Stimulated activated naive CD8-positive, alpha-beta T cell treated with anti-CD3 and anti-CD28 coated beads, Interleukin-15, Interleukin-2, amounts not matched to agents 100 U/mL and 50 U/mL, for 24 hours (primary cell): ENCODE results near the gene ELMO3.

ENCODE experiments used
- ATAC-seq: fragments of 150-1000 bp; cut with Tn5 transposase; one replicate; pipeline ENCODE4 v1.10.0; 2021
- DNase-seq: peaks from one replicate; pipeline ENCODE4 v3.0.0; 2021

The ELMO3 gene

DNA sequence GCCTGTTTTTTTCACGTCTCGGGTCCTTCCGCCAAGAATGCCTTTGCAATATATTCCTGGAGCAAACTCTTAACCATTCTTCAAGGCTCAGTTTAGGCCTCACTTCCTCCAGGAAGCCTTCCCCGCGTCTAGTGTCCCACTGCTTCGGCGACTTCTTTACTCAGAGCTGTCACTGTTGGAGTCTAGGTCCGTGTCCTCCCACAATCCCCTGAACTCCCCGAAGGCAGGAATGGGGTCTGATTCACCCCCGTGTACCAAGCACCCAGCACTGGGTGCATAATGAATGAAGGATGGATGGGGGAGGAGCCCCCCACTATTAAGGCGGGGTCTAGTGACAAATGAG lies 15.7 kb upstream of the ELMO3 start:
- ATAC-seq (no peak), DNase-seq (no peak)

- ATAC-seq, result peak; percentile 96
- peak; percentile 93 for DNase-seq
These were observed 15.1 kb upstream of the ELMO3 start, which contains the start of gene MATCAP1 for GRCh38 chr16:67183627-67184452. Gene MATCAP1 (minus strand): TSS chr16:67183963. CDS start chr16:67180610, 3,353 bp downstream.

GRCh38 chr16:67184453-67184994 lies 14.4 kb upstream of the ELMO3 start:
- ATAC-seq (no peak), DNase-seq (peak; percentile 39)

DNA sequence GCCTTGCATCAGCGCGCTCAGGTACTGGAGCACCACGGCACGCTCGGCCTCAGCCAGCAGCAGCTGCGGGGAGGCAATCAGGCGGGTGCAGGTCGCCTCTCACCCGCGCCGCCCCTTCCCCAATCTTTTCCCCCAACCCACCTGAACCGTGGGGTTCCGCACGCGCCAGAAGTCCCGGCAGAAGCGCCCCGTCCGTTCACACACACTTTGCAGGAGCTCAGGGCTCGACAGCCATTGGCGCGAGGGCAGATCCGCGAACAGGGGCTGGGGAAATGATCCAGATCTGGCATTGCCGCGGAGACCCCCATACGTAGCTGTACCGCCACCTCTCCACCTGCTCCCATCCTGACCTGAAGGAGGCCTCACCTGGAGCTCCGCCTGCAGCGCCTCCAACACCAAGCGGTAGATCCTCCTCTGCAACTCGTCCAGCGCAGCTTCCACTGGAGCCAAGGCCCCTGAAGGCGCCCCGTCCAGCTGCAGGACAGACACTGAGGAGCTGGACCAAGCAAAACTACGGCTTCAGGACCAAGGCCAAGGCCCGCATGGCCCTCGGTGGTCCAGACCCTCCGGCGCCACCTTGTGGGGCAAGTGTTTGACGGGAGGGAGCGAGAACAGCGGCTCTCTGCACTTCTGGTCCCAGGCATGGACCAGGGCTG lies 13.8 kb upstream of the ELMO3 start:
- peak; percentile 42 for ATAC-seq
- DNase-seq, result peak; percentile 93

DNA sequence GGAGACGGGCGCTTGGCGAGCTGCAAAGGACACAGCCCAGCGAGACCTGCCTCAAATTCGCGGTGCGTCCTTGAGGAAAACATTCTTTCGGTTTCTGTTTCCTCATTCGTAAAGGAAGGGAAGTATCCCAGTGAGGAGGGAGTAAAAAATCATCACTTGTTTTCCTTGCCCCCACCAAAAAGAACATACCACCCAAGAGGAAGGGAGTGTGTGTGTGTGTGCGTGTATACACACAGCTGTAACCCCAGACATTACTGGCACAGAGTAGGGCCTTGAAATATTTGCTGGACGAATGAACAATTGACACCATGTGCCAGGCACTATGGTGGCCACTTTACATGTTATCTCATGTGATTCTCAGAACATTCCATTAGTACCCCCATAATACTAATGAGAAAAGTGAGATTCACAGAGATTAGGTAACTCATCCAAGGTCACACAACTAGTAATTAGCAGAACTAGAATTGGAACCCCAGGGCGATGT lies 13.2 kb upstream of the ELMO3 start:
- no peak for ATAC-seq

DNA sequence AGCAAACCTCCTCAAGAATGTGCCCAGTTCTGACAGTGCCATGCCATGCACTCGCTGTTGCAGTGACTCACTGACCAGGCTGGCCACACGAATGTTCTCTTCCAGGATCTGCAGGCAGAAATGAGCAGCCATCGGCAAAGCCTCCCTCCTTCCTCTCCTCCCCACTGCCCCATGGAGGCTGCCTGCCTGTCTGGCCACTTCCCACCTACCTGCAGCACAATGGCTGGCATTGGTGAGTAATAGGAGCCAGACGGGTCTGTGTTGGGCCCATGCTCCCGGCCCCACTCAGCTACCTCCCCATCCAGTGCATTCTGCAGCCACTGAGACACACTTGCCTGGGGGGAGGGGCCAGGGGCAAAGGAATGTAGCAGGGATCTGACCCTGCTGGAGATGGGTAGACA lies 12.4 kb upstream of the ELMO3 start:
- no peak for DNase-seq
- no peak for ATAC-seq

More for the DNA sequence above, 13.2 kb upstream of the ELMO3 start:
- DNase-seq, result no peak

GRCh38 chr16:67187175-67187890 lies 11.6 kb upstream of the ELMO3 start:
- no peak for ATAC-seq
- DNase-seq, result no peak

DNA sequence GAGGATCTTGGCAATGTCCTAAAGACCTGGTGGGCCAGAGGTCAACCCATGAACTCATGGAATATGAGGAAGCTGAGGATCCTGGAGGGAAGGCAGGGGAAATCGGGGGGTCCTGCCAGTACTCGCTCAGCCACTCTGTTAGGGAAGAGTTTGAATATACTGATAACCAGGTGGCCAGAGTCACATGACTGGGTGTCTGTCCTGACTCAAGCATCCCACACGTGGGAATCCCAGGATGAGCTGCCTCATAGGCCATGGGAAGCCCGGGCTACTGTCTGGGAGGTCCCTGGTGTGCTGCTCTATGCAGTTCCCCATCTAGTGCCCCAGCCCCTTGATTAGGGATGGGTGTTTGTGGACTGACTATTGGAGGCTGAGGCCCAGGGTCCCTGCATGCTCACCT lies 10.6 kb upstream of the ELMO3 start:
- DNase-seq (no peak), ATAC-seq (no peak)

- ATAC-seq, result no peak
- DNase-seq, result no peak
These were observed 10.1 kb upstream of the ELMO3 start for GRCh38 chr16:67188798-67189197.

DNA sequence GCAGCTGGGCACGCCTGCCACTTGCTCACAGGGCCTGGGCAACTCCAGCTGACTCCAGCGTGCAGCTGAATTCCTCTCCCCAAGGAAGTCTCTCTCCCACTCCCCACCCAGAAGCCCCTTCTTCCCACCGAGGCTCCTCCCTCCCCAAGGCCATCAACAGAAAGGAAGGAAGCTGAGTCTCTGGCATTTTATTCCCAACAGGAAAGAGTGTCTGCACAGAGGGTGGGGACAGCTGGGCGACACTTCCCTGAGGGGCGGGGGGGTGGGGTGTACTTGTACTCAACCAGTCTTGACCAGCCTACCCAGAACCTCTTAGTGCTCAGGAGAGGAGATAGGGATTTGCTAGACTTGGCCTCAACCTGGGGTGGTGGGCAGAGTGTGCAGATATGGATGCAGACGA lies 8.9 kb upstream of the ELMO3 start, which contains the start of gene EXOC3L1:
TSS of gene EXOC3L1 (minus strand) at position 96 of the 400 bp plus-strand sequence. CDS start 460 bp downstream, outside the sequence.
- DNase-seq, result no peak
- no peak for ATAC-seq

DNA sequence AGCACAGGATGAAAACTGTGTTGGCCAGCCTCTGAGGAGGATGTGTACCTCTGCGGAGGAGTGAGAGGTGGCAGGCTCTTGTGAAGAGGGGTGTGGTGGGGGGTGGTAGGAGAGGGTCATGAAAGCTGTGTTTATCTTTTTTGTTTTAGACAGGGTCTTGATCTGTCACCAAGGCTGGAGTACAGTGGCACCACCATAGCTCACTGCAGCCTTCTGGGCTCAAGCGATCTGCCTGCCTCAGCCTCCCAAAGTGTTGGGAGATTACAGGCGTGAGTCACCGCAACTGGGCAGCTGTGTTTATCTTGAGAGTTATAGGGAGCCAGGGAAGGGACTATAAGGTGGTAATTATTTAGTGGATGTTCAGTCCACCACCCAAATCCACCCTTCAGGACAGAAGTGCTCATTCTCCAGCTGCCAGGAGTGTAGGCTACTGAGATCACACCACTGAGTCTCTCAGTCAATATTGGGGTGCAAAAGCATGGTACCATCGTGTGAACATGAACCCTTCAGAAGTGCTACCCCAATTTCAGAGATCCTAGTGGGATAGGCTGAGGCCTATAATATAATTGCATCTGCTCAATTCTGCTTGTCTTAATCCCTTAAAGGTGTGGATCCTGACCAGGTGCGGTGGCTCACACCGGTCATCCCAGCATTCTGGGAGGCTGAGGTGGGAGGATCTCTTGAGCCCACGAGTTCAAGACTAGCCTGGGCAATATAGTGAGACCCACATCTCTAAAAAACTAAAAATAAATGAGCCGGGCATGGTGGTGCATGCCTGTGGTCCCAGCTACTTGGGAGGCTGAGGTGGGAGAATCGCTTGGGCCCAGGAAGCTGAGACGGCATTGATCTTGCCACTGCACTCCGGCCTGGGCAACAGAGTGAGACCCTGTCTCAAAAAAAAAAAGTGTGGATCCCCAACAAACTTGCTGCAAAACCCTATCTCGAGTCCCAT lies 8.2 kb upstream of the ELMO3 start:
- no peak for DNase-seq
- ATAC-seq, result no peak

- DNase-seq (no peak), ATAC-seq (no peak)
These were observed 7.4 kb upstream of the ELMO3 start for GRCh38 chr16:67191411-67191994.

- ATAC-seq (peak; percentile 99), DNase-seq (peak; percentile 92)
These were observed 6.8 kb upstream of the ELMO3 start, which contains the start of gene E2F4 for GRCh38 chr16:67191995-67192681. Gene E2F4 (plus strand): TSS chr16:67192155. CDS start chr16:67192228, 73 bp downstream.

- no peak for DNase-seq
- ATAC-seq, result no peak
These were observed 6.1 kb upstream of the ELMO3 start for GRCh38 chr16:67192781-67193361.

GRCh38 chr16:67193536-67193935 lies 5.4 kb upstream of the ELMO3 start:
- ATAC-seq (no peak), DNase-seq (no peak)

GRCh38 chr16:67194260-67194659 lies 4.7 kb upstream of the ELMO3 start:
- ATAC-seq (no peak), DNase-seq (no peak)

DNA sequence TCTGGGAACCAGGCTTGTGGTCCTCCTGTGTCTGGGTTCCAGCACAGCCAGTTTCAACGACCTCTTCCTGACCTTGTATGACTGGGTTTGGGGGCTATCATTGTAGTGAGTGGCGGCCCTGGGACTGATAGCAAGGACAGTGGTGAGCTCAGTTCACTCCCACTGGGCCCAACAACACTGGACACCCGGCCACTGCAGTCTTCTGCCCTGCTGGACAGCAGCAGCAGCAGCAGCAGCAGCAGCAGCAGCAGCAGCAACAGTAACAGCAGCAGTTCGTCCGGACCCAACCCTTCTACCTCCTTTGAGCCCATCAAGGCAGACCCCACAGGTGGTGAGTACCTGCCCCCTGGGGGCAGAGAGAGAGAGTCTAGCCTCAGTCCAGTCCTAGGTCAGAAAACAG lies 3.3 kb upstream of the ELMO3 start:
- ATAC-seq, result no peak
- no peak for DNase-seq

DNA sequence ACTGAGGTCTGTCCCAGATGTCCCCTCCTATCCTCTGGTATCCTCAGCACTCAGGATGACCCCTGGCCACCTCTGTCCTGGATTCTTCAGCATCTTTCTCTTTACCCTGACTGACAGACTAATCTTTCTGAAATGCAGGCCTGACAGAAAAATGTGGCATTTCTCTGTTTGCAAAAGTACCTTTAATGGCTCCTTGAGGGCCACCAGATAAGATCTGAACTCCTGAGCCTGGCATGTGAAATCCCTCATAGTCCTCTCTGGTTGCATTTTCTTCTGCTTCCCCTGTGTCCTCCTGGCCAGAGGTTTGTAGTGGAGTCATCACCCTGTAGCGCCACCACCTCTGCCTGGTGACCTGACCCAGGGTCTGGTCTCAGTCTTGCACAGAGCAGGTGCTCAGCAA lies 2.0 kb upstream of the ELMO3 start:
- ATAC-seq (no peak), DNase-seq (no peak)

- DNase-seq (no peak), ATAC-seq (no peak)
These were observed 1.2 kb upstream of the ELMO3 start for GRCh38 chr16:67197704-67198103.

DNA sequence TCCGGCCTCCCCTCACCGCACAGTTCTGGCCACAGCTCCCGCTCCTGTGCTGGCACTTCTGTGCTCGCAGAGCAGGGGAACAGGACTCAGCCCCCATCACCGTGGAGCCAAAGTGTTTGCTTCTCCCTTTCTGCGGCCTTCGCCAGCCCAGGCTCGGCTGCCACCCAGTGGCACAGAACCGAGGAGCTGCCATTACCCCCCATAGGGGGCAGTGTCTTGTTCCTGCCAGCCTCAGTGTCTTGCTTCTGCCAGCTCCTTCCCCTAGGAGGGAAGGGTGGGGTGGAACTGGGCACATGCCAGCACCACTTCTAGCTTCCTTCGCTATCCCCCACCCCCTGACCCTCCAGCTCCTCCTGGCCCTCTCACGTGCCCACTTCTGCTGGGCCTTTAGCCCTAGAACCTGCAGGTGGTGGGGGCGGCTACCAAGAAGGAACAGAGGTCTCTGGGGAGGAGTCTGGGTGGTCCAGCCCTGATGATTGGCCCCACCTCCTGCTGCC lies 645 bp upstream of the ELMO3 start:
- DNase-seq (no peak), ATAC-seq (peak; percentile 34)
